ENCODE measurements around the gene CAMKV.
A peak's percentile ranks its signal among the peaks of the same experiment; 100 is the strongest.
"Not testable (repeated sequence)": the region's sequence is repeated elsewhere in the genome, so short reads cannot be mapped to it uniquely, and the experiment has no call there.

CAMKV gene, protein sequence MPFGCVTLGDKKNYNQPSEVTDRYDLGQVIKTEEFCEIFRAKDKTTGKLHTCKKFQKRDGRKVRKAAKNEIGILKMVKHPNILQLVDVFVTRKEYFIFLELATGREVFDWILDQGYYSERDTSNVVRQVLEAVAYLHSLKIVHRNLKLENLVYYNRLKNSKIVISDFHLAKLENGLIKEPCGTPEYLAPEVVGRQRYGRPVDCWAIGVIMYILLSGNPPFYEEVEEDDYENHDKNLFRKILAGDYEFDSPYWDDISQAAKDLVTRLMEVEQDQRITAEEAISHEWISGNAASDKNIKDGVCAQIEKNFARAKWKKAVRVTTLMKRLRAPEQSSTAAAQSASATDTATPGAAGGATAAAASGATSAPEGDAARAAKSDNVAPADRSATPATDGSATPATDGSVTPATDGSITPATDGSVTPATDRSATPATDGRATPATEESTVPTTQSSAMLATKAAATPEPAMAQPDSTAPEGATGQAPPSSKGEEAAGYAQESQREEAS

DNA sequence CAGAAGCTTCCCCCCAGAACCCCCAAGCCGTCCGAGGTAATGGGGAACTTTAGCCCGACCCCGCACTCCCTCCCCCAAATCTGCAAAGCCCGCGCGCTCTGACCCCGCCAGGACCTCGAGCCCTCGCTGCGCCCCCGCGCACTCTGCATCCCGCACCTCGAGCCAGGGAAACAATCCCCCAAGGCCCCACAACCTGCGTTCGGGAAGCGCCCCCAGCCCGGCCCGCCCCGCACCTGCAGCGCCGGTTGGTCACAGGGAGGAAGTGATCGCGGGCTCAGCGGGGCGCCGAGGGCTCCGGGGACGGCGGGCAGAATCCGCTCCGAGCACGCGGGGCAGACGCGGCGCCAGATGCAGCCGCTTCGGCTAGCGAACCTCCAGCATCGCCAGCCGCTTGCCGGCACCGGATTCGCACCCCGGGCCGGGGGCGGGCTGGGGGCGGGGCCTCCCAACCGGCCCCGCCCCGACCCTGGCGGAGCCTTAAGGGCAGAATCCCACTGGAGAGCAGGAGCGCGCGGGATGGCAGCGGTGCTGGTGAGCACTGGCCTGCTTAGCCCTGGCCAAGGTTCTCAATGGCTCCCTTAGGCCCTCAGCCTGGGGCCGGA is at the start of gene CAMKV:
TSS of gene CAMKV (minus strand) at position 382 of the 602 bp plus-strand sequence. CDS start 7,518 bp downstream, outside the sequence.
- Mint-ChIP-seq H3K9me3 (no peaks in the 10 kb centered on the region), H3K4me3 (peak within 1 kb of the TSS; percentile 39), H3K27me3 (peaks cover 61% of the 10 kb centered on the region), H3K4me1 (peaks cover 9% of the 10 kb centered on the region), H3K36me3 (no peaks in the 10 kb centered on the region), H3K27ac (no peak within 1 kb of the TSS)
- peak; percentile 24 for ATAC-seq

DNA sequence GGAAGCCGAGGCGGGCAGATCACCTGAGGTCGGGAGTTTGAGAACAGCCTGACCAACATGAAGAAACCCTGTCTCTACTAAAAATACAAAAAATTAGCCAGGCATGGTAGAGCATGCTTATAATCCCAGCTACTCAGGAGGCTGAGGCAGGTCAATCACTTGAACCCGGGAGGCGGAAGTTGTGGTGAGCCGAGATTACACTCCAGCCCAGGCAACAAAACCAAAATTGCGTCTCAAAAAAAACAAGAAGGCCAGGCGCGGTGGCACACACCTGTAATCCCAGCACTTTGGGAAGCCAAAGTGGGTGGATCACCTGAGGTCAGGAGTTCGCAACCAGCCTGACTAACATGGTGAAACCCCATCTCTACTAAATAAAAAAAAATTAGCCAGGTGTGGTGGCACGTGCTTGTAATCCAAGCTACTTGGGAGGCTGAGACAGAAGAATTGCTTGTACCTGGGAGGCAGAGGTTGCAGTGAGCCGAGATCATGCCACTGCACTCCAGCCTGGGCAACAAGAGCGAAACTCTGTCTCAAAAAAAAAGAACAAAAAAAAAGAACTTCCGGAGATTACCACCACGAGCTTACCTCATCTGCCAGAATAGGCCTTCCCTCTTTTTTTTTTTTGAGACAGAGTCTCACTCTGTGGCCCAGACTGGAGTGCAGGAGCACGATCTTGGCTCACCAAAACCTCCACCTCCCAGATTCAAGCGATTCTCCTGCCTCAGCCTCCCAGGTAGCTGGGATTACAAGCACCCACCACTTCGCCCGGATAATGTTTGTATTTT is 48.3 kb upstream of the CAMKV start:
- H3K27me3 Mint-ChIP-seq, H3K36me3 Mint-ChIP-seq, H3K4me3 Mint-ChIP-seq, H3K9me3 Mint-ChIP-seq, H3K4me1 Mint-ChIP-seq, ATAC-seq, H3K27ac Mint-ChIP-seq: not testable (repeated sequence)

DNA sequence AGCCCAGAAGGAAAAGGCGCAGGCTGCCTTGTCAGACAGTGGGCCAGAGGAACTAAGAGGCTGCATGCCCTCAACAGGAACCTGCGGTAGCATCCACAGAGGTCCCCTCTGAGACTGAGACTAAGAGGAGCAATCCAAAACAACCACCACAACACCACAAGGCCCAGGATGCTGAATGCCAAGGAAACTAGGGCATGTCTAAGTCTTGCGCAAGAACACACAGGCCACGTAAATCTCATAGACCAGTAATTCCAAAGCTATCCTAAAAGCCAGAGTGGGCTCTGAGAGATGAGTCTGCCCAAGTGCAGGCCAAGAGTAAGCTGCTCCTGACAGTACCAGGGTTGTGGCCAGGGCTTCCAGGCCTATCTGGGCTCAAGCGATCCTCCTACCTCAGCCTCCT is 47.0 kb upstream of the CAMKV start:
- H3K4me3 Mint-ChIP-seq = no peak overlapping the region
- no peak overlapping the region for H3K27ac Mint-ChIP-seq
- H3K4me1 Mint-ChIP-seq = no peaks in the 10 kb centered on the region
- no peaks in the 10 kb centered on the region for H3K27me3 Mint-ChIP-seq
- ATAC-seq = no peak
- H3K9me3 Mint-ChIP-seq = no peaks in the 10 kb centered on the region
- peaks cover 12% of the 10 kb centered on the region for H3K36me3 Mint-ChIP-seq

DNA sequence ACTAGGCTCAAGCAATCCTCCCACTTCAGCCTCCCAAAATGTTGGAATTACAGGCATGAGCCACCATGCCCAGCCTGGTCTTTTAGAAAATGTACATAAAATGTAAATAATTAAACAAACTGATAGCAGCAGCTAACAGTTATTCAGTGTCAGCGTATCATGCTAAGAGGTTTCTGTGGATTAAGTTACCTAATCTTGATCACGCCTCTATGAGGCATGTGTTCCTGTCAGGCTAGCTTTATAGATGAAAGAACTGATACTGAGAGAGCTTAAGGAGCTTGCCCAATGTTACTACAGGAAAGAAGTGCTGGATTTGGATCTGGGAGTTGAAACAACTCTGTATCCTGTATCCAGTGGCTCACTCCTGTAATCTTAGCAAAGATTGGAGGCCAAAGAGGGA is 45.2 kb upstream of the CAMKV start:
- Mint-ChIP-seq H3K36me3 (peaks cover 29% of the 10 kb centered on the region), H3K4me1 (no peaks in the 10 kb centered on the region), H3K9me3 (no peaks in the 10 kb centered on the region), H3K4me3 (no peak overlapping the region), H3K27me3 (no peaks in the 10 kb centered on the region), H3K27ac (no peak overlapping the region)
- no peak for ATAC-seq

DNA sequence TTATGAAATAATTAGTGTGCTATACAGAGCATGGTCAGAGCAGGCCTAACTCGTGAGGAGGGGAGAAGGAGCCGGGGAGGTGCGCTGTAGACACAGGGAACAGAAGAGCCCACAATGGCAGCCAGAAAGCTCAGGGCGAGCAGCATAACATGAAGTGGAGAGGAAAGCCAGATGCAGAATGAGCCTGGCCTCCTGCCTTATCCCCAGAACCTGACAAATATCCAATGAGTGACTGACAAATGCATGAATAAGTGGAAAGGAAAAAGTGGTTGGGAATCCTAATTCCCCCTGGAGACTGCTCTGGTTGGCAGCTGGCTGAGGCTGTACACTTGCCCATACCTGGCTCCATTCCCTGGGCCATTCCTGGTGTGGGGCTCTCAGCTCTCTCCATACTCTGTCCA is 43.2 kb upstream of the CAMKV start:
- Mint-ChIP-seq H3K4me1 (no peaks in the 10 kb centered on the region), H3K4me3 (no peak overlapping the region), H3K9me3 (no peaks in the 10 kb centered on the region), H3K27ac (no peak overlapping the region), H3K27me3 (no peaks in the 10 kb centered on the region), H3K36me3 (peaks cover 33% of the 10 kb centered on the region)
- ATAC-seq = no peak

DNA sequence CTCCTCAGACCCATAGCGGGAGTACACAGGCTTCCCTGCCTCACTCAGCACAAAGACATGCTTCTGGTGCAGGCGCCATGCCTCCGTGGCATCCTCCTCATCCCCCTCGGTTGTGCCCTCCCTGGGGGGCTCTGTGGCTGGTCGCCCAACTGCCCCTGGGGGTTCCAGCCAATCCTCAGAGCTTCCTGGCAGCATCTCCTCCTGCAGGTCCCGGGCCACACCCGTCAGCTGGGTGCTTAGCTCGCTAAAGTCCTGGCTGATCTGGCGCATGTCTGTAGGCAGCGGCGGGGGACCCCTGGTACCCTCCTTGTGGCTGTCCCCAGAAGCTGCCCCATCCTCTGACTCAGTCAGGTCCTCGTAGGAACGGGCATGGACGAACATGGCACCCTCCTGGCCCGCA is 41.9 kb upstream of the CAMKV start:
- Mint-ChIP-seq H3K9me3 (no peaks in the 10 kb centered on the region), H3K27me3 (no peaks in the 10 kb centered on the region), H3K36me3 (peaks cover 33% of the 10 kb centered on the region), H3K4me1 (peaks cover 3% of the 10 kb centered on the region), H3K27ac (no peak overlapping the region), H3K4me3 (no peak overlapping the region)
- no peak for ATAC-seq

DNA sequence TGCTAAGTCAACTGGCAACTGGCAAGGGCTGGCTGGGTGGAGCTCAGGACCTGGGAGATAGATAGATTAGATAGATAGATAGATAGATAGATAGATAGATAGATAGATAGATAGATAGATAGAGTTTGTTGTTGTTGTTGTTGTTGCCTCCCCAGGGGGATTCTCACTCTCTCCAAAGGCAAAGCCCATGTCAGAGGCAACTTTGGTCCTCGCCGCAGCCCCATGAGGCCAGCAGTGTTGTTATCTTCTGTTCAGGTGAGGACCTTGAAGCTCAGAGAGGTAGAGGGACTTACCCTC is 41.4 kb upstream of the CAMKV start:
- no peak for ATAC-seq
- Mint-ChIP-seq H3K27ac (no peak overlapping the region), H3K9me3 (no peaks in the 10 kb centered on the region), H3K4me1 (peaks cover 9% of the 10 kb centered on the region), H3K36me3 (peaks cover 33% of the 10 kb centered on the region), H3K4me3 (no peak overlapping the region), H3K27me3 (no peaks in the 10 kb centered on the region)

DNA sequence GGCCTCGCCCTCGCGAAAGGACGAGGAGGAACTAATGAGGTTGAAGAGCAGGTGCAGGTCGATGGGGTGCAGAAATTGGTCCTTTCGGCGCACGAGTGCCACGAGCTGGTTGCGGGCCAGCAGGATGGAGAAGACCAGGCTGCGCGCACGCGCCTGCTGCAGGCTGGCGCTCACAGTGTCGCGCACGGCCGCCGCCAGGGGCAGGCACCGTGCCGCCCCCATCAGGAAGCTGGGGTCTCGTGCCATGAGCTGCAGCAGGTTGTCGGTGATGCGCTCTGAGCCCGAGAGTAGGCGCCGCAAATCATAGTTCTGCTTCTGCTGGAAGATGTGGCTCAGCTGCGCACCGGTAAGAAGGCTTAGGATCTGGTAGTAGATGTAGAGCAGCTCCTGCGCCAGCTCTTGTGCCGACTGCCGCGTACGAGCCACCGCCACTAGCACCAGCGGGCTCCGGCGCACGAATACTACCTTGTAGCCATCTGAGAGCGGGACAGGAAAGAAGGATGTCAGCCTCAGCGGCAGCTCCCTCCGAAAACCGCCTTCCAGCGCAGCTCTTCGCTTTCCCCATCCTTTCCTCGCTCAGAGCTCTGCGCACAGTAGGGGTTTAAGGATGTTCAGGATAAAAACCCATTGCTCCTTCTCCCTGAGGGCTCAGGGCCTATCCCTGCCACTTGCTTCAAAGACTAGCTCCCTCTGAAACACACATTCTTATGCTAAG is 40.9 kb upstream of the CAMKV start:
- peaks cover 33% of the 10 kb centered on the region for H3K36me3 Mint-ChIP-seq
- no peak overlapping the region for H3K4me3 Mint-ChIP-seq
- no peak overlapping the region for H3K27ac Mint-ChIP-seq
- no peak for ATAC-seq
- H3K27me3 Mint-ChIP-seq = no peaks in the 10 kb centered on the region
- peaks cover 14% of the 10 kb centered on the region for H3K4me1 Mint-ChIP-seq
- H3K9me3 Mint-ChIP-seq = no peaks in the 10 kb centered on the region

DNA sequence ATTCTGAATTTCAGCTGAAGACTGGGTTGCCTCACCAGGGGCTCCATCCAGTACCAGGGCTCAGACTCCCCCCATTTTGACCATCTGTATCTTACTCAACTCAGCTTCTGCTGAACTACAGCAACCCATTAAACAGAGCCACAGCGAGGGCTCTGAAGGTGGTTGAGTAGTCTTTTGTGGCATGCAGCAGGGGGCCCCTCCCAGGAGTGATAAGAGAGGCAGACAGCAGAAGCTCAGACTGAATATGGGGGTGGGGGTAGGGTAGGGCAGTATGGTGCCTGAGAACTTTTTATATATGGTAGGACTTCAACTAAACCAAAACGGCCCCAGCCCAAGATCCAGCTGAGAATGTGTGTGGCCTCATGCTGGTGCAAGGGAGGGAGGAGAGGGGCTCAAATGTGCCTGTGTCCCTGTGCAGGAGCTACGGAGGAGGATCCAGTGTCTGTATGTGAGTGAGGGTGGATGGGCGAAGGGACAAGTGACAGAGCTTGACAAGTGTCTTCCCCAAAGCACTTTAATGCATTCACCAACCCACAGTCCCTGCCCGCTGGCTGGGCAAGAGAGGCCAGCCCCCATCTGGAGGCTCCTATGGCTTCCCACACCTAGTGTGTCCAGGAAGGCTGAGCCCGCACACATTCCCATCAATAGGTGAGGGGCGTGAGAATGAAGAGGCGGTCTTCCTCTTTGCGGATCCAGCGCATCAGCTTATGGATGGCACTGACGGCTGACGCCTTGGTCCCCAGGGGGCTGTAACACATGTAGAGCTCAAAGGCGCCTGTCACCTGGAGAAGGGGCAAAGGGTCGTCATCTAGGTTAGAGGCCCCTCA is 38.9 kb upstream of the CAMKV start:
- Mint-ChIP-seq H3K9me3 (no peaks in the 10 kb centered on the region), H3K4me3 (no peak overlapping the region), H3K4me1 (peaks cover 27% of the 10 kb centered on the region), H3K27ac (no peak overlapping the region), H3K36me3 (peaks cover 33% of the 10 kb centered on the region), H3K27me3 (no peaks in the 10 kb centered on the region)
- no peak for ATAC-seq

DNA sequence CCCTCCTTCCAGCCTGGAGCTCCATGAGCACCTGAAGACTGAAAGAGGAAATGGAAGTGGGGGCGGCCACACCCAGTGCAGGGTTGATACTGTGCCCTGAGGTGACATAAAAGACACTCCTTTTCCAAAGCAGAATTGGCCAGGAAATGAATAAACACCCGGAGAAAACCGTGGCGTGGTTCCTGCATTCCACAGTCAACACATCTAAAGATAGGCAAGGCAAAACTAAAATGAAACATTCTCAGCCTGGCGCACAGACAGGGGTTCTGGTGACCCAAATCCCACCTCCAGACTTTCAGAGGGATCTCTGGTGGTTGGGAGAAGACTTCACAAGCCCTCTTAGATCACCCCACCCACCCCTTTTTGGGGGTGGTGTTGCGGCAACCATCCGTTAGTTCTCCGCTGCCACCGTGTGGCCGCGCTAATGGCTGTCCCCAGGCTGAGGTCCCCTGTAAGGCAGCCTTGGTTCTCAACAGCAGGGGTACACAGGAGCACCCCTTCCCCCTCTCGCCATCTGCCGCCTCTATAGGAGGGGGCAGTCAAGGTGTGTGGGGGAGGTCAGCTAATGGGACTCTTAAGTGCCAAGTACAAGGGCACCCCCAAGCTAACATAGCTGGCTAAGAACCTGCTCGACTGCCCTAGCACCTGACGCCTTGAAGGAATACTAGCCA is 36.5 kb upstream of the CAMKV start:
- peak overlapping the region; percentile 8 for H3K4me3 Mint-ChIP-seq
- peaks cover 27% of the 10 kb centered on the region for H3K4me1 Mint-ChIP-seq
- H3K9me3 Mint-ChIP-seq = no peaks in the 10 kb centered on the region
- H3K27me3 Mint-ChIP-seq = no peaks in the 10 kb centered on the region
- peaks cover 16% of the 10 kb centered on the region for H3K36me3 Mint-ChIP-seq
- peak; percentile 54 for ATAC-seq
- peak overlapping the region; percentile 31 for H3K27ac Mint-ChIP-seq

DNA sequence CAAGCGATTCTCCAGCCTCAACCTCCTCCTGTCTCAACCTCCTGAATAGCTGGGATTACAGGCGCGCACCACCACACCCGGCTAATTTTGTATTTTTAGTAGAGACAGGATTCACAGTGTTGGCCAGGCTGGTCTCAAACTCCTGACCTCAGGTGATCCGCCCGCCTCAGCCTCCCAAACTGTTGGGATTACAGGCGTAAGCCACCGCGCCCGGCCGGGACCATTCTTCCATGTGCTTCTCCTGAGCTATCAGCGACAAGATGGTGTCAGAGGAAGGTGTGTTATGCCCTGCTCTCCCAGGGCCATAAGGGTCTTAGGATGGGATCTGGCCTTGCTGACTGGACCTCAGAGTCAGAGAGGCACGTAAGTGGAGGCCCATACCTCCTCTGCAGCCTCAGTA is 34.7 kb upstream of the CAMKV start:
- H3K27me3 Mint-ChIP-seq, H3K4me3 Mint-ChIP-seq, ATAC-seq, H3K36me3 Mint-ChIP-seq, H3K9me3 Mint-ChIP-seq: not testable (repeated sequence)
- Mint-ChIP-seq H3K4me1 (peaks cover 27% of the 10 kb centered on the region), H3K27ac (peak overlapping the region; percentile 86)

DNA sequence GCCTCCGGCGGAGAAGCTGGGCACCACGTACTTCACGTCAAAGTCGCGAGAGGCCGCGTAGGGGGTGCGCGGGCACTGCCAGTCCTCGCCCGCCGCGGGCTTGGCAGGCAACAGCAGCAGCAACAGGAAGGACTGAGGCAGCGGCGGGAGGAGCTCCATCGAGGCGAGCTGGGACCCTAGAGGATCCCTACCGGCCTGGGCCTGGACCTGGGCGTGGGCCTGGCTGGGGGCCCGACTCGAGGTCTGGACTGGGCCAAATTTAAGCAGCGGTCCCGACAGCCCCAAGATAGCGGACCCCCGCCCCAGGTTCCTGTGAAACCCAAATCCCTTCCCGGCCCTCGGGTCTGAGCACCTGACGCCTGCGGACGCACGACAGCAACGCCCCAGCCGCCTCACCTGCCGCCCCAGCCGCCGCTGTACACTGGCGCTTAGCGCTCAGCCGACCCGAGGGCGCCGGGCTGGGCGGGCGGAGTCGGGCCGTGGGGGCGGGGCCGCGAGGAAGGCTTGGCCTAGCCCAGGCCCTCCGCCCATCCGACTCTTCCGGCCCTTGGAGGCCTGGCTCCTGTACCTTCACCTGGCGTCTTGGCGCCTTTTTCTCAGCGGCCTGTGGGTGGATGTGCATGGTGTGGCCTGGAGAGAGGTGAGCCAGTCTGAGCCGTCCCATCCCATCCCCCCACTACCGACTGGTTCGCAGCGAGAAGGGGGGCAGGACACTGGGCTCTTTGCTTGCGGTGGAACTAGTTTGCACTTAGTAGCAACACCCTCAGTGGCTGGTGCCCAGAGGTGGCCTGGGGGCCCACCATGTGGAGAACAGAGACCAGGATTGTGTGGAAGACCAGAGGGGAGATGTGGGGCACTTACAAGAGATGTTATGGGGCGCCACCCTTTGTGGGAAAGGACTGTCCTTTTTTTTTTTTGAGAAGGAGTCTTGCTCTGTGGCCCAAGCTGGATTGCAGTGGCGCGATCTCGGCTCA is 34.0 kb upstream of the CAMKV start, which contains the start of gene MST1R:
TSS of gene MST1R (minus strand) at position 423 of the 974 bp plus-strand sequence. CDS start at position 159, 264 bp downstream.
- Mint-ChIP-seq H3K36me3 (no peaks in the 10 kb centered on the region), H3K4me3 (peak within 1 kb of the TSS; percentile 79), H3K27me3 (no peaks in the 10 kb centered on the region), H3K4me1 (peaks cover 27% of the 10 kb centered on the region), H3K27ac (peak within 1 kb of the TSS; percentile 86), H3K9me3 (no peaks in the 10 kb centered on the region)
- peak; percentile 96 for ATAC-seq

Data from stimulated activated memory B cell treated with anti-CD40 and anti-IgM and Interleukin-4, amounts not matched to agents 10 μg/mL and 1 μg/mL and 100 μg/mL, for 72 hours (primary cell).